HEK293 (cell line): Measurements from ENCODE around the gene ELF1.

Experiments used
- CTCF ChIA-PET: fragments of 350-600 bp; formaldehyde crosslinking; extraction: SDS; loops from one replicate; lab custom pipeline; 2021; ENCODE audit warnings: antibody characterized with exemption; lab: Yijun Ruan, JAX
- POLR2A ChIA-PET: fragments of 300-600 bp; formaldehyde crosslinking; extraction: SDS; loops from one replicate; lab custom pipeline; 2020; ENCODE audit warnings: antibody characterized with exemption, inconsistent platforms; lab: Yijun Ruan, JAX
- H3K27ac ChIP-seq: fragments of 200-500 bp; sonication (Bioruptor generic); 2 replicates; pipeline ENCODE4 v1.5.1; 2014; ENCODE audit warnings: low read depth, low read length, control low read depth, inconsistent platforms; ENCODE audit errors: extremely low read depth
- H3K36me3 ChIP-seq, 2 experiments: fragments of 200-500 bp in 1 of 2; sonication (Bioruptor generic) in 1 of 2; 1 replicate in 1 of 2; 2 replicates in 1 of 2; pipeline ENCODE4 v1.5.1; 2014 to 2017; ENCODE audit warnings: inconsistent platforms in 2 of 2, low read length in 2 of 2; ENCODE audit not compliant: control insufficient read depth in 2 of 2, insufficient read depth in 1 of 2
- H3K4me1 ChIP-seq: fragments of 200-500 bp; sonication (Bioruptor generic); 2 replicates; pipeline ENCODE4 v1.5.1; 2014; ENCODE audit warnings: mild to moderate bottlenecking, low read length, inconsistent platforms; ENCODE audit not compliant: control insufficient read depth, insufficient read depth
- H3K4me3 ChIP-seq: 2 replicates; pipeline ENCODE4 v1.5.1; 2011; ENCODE audit warnings: low read depth, mild to moderate bottlenecking, control low read depth, low read length, moderate library complexity
- H3K9me3 ChIP-seq: fragments of 200-500 bp; sonication (Bioruptor generic); 2 replicates; pipeline ENCODE4 v1.5.1; 2014; ENCODE audit warnings: low read depth, low read length, inconsistent platforms; ENCODE audit not compliant: control insufficient read depth, insufficient read depth
- KLF16 ChIP-seq: fragments of 450-650 bp; formaldehyde crosslinking; IDR thresholded peaks from 2 replicates; pipeline ENCODE4 v1.5.1; 2017; ENCODE audit warnings: missing biosample characterization, missing genetic modification characterization
- MYNN ChIP-seq: fragments of 450-650 bp; formaldehyde crosslinking; IDR thresholded peaks from 2 replicates; pipeline ENCODE4 v1.5.1; 2016; ENCODE audit warnings: missing biosample characterization, missing genetic modification characterization, borderline replicate concordance
- SP3 ChIP-seq: fragments of 450-650 bp; formaldehyde crosslinking; IDR thresholded peaks from 2 replicates; pipeline ENCODE4 v1.5.1; 2016; ENCODE audit warnings: missing biosample characterization, missing genetic modification characterization
- ZBTB20 ChIP-seq: fragments of 450-650 bp; formaldehyde crosslinking; IDR thresholded peaks from 2 replicates; pipeline ENCODE4 v1.5.1; 2016; ENCODE audit warnings: missing biosample characterization, missing genetic modification characterization
- ZBTB48 ChIP-seq: fragments of 450-650 bp; formaldehyde crosslinking; IDR thresholded peaks from 2 replicates; pipeline ENCODE4 v1.5.1; 2016; ENCODE audit warnings: missing biosample characterization, missing genetic modification characterization
- ZNF133 ChIP-seq: fragments of 450-650 bp; formaldehyde crosslinking; IDR thresholded peaks from 2 replicates; pipeline ENCODE4 v1.5.1; 2016; ENCODE audit warnings: missing biosample characterization, missing genetic modification characterization
- ZNF140 ChIP-seq: fragments of 450-650 bp; formaldehyde crosslinking; IDR thresholded peaks from 2 replicates; pipeline ENCODE4 v1.5.1; 2016; ENCODE audit warnings: missing biosample characterization, missing genetic modification characterization
- ZNF155 ChIP-seq: fragments of 450-650 bp; formaldehyde crosslinking; IDR thresholded peaks from 2 replicates; pipeline ENCODE4 v1.5.1; 2016; ENCODE audit warnings: missing biosample characterization, missing genetic modification characterization
- ZNF16 ChIP-seq: fragments of 450-650 bp; formaldehyde crosslinking; IDR thresholded peaks from 2 replicates; pipeline ENCODE4 v1.5.1; 2016; ENCODE audit warnings: low read depth, missing biosample characterization, missing genetic modification characterization
- ZNF175 ChIP-seq: fragments of 450-650 bp; formaldehyde crosslinking; IDR thresholded peaks from 2 replicates; pipeline ENCODE4 v1.5.1; 2016; ENCODE audit warnings: missing biosample characterization, missing genetic modification characterization
- ZNF501 ChIP-seq: fragments of 450-650 bp; formaldehyde crosslinking; IDR thresholded peaks from 2 replicates; pipeline ENCODE4 v1.5.1; 2016; ENCODE audit warnings: missing biosample characterization, missing genetic modification characterization
- ZNF514 ChIP-seq: fragments of 450-650 bp; formaldehyde crosslinking; IDR thresholded peaks from 2 replicates; pipeline ENCODE4 v1.5.1; 2016; ENCODE audit warnings: missing biosample characterization, missing genetic modification characterization
- ZNF560 ChIP-seq: fragments of 450-650 bp; formaldehyde crosslinking; IDR thresholded peaks from 2 replicates; pipeline ENCODE4 v1.5.1; 2017; ENCODE audit warnings: missing biosample characterization, missing genetic modification characterization, borderline replicate concordance
- ZNF596 ChIP-seq: fragments of 450-650 bp; IDR thresholded peaks from 2 replicates; pipeline ENCODE4 v1.5.0; 2018; ENCODE audit warnings: missing biosample characterization, mild to moderate bottlenecking, missing genetic modification characterization, moderate library complexity
- ZNF707 ChIP-seq: fragments of 450-650 bp; formaldehyde crosslinking; IDR thresholded peaks from 2 replicates; pipeline ENCODE4 v1.5.1; 2016; ENCODE audit warnings: missing biosample characterization, missing genetic modification characterization
- ZNF747 ChIP-seq: fragments of 450-650 bp; formaldehyde crosslinking; IDR thresholded peaks from 2 replicates; pipeline ENCODE4 v1.5.1; 2016; ENCODE audit warnings: missing biosample characterization, missing genetic modification characterization
- TF ChIP-seq, protein P1 (sequence below): IDR thresholded peaks from 2 replicates; pipeline ENCODE4 v1.6.1; 2011; ENCODE audit warnings: mild to moderate bottlenecking, low read depth, low read length, borderline replicate concordance
- TF ChIP-seq, protein P2 (sequence below): fragments of 450-650 bp; formaldehyde crosslinking; IDR thresholded peaks from 2 replicates; pipeline ENCODE4 v1.5.1; 2016; ENCODE audit warnings: missing biosample characterization, missing genetic modification characterization
- TF ChIP-seq, protein P3 (sequence below): fragments of 450-650 bp; formaldehyde crosslinking; IDR thresholded peaks from 2 replicates; pipeline ENCODE4 v1.5.1; 2016; ENCODE audit warnings: missing biosample characterization, missing genetic modification characterization
- TF ChIP-seq, protein P4 (sequence below): fragments of 450-650 bp; formaldehyde crosslinking; conservative IDR thresholded peaks from 2 replicates; pipeline ENCODE4 v1.5.1; 2016; ENCODE audit warnings: low read depth, missing biosample characterization, missing genetic modification characterization

The ELF1 gene

DNA sequence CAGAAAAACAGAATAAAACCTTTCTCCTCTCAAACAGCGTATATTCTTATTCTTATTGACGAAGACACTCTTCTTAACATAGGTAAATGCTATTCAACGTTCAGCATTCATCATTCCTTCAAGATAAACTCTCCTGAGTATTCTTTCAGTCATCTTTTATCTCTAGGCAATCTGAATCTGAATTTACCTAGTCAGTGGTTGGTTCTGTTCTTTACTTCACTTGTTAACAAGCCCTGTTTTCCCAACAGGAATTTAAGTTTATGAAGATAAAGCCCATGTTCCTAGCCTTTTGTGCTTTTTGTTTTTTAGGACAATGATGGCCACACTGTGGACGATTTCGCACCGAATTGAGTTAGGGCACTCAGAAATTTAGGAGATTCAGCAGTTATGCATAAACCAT lies 3.2 kb downstream of the ELF1 start:
- no peaks in the 10 kb centered on the region; a peak in 1 of 3 replicates for H3K36me3 ChIP-seq
- peaks cover 2% of the 10 kb centered on the region; the same call in 1 of the 2 replicates for H3K4me1 ChIP-seq
- no peak overlapping the region for H3K4me3 ChIP-seq
- ChIA-PET CTCF (interaction anchor here (1.3 kb wide), 1 partner anchor 39 kb away, joined by 6 read pairs; no protein-coding TSS in a partner anchor), POLR2A (no interaction called here)
- no peaks in the 10 kb centered on the region for H3K9me3 ChIP-seq
- H3K27ac ChIP-seq = no peak overlapping the region
- TF ChIP-seq ZNF175 (tag by site-specific recombination) = no peak
- TF ChIP-seq ZNF707 (tag by site-specific recombination) = no peak
- no peak for TF ChIP-seq KLF16 (tag by site-specific recombination)
- no peak for TF ChIP-seq ZNF16 (tag by site-specific recombination)
- no peak for TF ChIP-seq ZNF140
- TF ChIP-seq, protein P1, sequence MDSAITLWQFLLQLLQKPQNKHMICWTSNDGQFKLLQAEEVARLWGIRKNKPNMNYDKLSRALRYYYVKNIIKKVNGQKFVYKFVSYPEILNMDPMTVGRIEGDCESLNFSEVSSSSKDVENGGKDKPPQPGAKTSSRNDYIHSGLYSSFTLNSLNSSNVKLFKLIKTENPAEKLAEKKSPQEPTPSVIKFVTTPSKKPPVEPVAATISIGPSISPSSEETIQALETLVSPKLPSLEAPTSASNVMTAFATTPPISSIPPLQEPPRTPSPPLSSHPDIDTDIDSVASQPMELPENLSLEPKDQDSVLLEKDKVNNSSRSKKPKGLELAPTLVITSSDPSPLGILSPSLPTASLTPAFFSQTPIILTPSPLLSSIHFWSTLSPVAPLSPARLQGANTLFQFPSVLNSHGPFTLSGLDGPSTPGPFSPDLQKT = no peak
- TF ChIP-seq ZNF155 (tag by site-specific recombination) = no peak
- TF ChIP-seq ZNF133 = no peak
- TF ChIP-seq ZNF560 (tag by site-specific recombination) = no peak
- TF ChIP-seq, protein P2, sequence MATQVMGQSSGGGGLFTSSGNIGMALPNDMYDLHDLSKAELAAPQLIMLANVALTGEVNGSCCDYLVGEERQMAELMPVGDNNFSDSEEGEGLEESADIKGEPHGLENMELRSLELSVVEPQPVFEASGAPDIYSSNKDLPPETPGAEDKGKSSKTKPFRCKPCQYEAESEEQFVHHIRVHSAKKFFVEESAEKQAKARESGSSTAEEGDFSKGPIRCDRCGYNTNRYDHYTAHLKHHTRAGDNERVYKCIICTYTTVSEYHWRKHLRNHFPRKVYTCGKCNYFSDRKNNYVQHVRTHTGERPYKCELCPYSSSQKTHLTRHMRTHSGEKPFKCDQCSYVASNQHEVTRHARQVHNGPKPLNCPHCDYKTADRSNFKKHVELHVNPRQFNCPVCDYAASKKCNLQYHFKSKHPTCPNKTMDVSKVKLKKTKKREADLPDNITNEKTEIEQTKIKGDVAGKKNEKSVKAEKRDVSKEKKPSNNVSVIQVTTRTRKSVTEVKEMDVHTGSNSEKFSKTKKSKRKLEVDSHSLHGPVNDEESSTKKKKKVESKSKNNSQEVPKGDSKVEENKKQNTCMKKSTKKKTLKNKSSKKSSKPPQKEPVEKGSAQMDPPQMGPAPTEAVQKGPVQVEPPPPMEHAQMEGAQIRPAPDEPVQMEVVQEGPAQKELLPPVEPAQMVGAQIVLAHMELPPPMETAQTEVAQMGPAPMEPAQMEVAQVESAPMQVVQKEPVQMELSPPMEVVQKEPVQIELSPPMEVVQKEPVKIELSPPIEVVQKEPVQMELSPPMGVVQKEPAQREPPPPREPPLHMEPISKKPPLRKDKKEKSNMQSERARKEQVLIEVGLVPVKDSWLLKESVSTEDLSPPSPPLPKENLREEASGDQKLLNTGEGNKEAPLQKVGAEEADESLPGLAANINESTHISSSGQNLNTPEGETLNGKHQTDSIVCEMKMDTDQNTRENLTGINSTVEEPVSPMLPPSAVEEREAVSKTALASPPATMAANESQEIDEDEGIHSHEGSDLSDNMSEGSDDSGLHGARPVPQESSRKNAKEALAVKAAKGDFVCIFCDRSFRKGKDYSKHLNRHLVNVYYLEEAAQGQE (tag by site-specific recombination) = no peak
- TF ChIP-seq, protein P3, sequence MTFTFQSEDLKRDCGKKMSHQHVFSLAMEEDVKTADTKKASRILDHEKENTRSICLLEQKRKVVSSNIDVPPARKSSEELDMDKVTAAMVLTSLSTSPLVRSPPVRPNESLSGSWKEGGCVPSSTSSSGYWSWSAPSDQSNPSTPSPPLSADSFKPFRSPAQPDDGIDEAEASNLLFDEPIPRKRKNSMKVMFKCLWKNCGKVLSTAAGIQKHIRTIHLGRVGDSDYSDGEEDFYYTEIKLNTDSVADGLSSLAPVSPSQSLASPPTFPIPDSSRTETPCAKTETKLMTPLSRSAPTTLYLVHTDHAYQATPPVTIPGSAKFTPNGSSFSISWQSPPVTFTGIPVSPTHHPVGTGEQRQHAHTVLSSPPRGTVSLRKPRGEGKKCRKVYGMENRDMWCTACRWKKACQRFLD = no peak
- TF ChIP-seq ZBTB20 (tag by site-specific recombination) = no peak
- TF ChIP-seq ZNF501 = no peak
- TF ChIP-seq, protein P4, sequence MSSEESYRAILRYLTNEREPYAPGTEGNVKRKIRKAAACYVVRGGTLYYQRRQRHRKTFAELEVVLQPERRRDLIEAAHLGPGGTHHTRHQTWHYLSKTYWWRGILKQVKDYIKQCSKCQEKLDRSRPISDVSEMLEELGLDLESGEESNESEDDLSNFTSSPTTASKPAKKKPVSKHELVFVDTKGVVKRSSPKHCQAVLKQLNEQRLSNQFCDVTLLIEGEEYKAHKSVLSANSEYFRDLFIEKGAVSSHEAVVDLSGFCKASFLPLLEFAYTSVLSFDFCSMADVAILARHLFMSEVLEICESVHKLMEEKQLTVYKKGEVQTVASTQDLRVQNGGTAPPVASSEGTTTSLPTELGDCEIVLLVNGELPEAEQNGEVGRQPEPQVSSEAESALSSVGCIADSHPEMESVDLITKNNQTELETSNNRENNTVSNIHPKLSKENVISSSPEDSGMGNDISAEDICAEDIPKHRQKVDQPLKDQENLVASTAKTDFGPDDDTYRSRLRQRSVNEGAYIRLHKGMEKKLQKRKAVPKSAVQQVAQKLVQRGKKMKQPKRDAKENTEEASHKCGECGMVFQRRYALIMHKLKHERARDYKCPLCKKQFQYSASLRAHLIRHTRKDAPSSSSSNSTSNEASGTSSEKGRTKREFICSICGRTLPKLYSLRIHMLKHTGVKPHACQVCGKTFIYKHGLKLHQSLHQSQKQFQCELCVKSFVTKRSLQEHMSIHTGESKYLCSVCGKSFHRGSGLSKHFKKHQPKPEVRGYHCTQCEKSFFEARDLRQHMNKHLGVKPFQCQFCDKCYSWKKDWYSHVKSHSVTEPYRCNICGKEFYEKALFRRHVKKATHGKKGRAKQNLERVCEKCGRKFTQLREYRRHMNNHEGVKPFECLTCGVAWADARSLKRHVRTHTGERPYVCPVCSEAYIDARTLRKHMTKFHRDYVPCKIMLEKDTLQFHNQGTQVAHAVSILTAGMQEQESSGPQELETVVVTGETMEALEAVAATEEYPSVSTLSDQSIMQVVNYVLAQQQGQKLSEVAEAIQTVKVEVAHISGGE (tag by site-specific recombination) = no peak
- TF ChIP-seq ZBTB48 (tag by site-specific recombination) = no peak
- TF ChIP-seq SP3 = no peak
- no peak for TF ChIP-seq ZNF514 (tag by site-specific recombination)
- TF ChIP-seq ZNF596 = no peak
- TF ChIP-seq ZNF747 = no peak
- TF ChIP-seq MYNN (tag by site-specific recombination) = no peak
- TF ChIP-seq, all 188 proteins: peak for 0
